Hematopoietic multipotent progenitor cell treated with erythropoietin and hydrocortisone succinate and interleukin-3 and kit ligand, for 15 days (in vitro differentiated cells): ENCODE measurements around the gene PLAC1.

Experiments used
- DNase-seq: peaks from one replicate; pipeline ENCODE4 v3.0.0-alpha.2; 2015; ENCODE audit warnings: low spot score

PLAC1 gene, protein sequence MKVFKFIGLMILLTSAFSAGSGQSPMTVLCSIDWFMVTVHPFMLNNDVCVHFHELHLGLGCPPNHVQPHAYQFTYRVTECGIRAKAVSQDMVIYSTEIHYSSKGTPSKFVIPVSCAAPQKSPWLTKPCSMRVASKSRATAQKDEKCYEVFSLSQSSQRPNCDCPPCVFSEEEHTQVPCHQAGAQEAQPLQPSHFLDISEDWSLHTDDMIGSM

GRCh38 chrX:134658002-134658759, at the start of gene PLAC1:
PLAC1 (minus strand) TSS chrX:134658471; CDS start chrX:134566682, 91,789 bp downstream.
- no peak for DNase-seq

- no peak for DNase-seq
Observed at GRCh38 chrX:134706138-134706537, 47.9 kb upstream of the PLAC1 start.

DNA sequence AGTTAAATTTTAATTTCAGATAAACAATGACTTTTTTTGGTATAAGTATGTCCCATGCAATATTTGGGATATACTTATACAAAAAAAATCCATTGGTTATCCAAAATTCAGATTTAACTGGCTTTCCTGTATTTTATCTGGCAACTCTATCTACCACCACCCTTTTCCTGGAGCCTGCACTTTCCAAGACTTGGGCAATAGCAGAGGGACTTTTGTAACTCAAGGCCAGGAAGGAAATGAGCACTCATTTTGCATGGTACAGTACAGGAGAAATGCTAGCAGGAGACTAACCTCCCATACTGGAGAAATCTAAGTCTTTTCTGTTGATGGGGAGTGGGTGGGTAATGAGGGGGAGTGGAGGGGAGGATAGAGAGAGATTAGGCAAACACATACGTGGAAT, 37.7 kb upstream of the PLAC1 start:
- no peak for DNase-seq

- DNase-seq: no peak
Observed at GRCh38 chrX:134694333-134695322, 36.4 kb upstream of the PLAC1 start.

DNA sequence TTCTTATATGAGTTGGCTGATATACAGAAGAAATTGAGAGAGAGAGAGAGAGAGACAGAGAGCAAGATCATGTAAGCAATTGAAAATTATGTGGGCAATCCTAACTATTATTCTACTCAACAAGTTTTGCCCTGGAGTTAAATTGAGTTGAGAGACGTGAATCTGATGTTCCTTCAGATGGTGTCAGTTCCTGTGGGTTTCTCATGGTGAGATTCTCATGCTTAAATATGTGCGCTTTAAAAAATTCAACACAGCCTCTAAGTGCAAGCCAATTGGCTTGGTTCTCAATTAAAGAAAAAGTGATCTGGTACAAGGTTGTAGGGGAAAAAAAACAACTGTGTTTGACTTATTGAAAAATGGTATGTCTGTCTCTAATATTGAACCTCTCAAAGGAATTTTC, 35.4 kb upstream of the PLAC1 start:
- DNase-seq: no peak

DNA sequence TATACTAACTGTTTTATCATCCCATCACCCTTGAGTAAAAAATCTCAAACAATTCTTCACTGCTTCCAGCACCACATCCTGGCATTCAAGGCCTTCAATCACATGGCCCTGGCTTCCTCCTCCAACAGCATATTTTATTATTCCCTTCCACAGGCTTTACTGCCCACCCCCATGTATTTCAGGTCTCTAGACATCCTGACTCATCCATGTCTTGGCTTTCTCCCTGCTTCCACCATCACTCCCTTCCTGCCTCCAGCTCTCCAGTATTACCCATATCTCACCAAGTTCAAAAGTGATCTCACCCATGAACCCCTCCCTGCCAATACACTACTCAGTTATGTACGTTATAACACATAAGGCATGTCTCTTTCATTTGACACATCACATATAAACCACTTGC, 34.7 kb upstream of the PLAC1 start:
- no peak for DNase-seq

DNA sequence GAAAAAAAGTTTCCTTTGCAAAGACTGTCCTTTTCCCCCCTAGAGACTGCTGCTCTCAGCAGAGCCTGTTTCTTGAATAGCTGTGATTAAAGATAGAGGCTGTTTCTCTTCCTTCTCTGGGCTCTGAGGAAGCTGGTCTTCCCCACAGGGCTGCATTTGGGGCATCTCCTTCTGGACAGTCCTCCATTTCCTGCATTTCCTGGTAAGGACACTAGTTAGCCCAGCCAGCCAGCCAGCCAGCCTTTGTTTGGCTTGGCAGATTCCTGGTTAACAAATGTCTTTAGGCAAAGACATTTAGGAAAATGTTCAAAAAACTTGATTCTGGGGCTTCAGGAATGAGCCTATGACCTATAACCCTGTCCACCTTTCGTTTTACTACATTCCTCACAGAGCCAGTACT, 34.0 kb upstream of the PLAC1 start:
- no peak for DNase-seq

- no peak for DNase-seq
Observed at GRCh38 chrX:134691453-134691852, 33.2 kb upstream of the PLAC1 start.

- no peak for DNase-seq
Observed at GRCh38 chrX:134688839-134689238, 30.6 kb upstream of the PLAC1 start.

- no peak for DNase-seq
Observed at GRCh38 chrX:134688031-134688823, 30.0 kb upstream of the PLAC1 start.

- DNase-seq: no peak
Observed at GRCh38 chrX:134685668-134686067, 27.4 kb upstream of the PLAC1 start.

DNA sequence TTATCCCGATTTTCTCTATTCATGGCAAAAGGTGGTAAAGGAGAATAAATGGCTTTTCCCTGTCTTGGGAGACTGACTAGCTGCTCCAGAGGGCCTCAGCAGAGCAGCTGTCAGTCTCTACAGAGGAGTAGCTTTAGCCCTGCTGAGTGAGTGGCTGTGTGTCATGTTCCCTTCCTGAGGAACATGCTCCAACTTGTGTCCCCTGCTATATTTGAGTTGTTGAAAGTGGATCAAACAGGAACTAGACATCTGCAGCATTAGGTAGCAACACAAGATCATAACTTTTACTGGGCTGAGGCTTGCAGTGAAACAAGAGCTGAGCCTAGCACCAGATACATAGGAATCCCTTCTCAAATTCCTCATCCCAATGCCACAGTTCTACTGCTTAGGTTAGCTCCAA, 26.7 kb upstream of the PLAC1 start:
- no peak for DNase-seq

DNA sequence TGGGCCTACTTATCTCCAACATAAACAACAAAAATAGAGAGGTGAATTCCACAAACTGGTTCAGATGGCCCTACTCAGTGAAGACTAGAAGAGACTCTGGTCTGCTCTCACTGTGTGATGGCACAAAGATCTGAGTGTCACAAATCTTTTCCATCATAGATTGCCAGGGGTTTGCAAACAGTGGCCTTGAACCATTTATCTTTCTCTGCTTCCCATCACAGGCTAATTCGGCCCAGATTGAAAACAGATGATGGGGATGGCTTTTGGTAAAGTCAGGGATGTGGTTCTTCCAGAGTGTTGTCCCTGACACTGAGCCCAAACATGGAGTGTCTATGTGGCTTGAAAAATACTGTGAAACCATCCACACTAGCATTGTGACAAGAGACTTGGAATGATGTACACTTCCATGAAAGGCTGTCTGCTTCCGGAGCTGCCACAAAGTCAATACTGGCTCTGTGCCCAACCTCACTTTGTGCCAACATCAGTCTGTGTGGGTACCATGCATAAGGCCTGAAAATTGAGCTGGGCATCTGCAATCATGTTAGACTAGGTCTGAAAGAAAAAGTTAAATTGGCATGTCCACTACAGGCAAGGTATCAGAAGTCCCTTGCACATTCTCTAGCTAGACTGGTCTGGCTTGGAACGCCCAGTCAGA, 25.2 kb upstream of the PLAC1 start:
- DNase-seq: no peak

- no peak for DNase-seq
Observed at GRCh38 chrX:134682081-134682480, 23.8 kb upstream of the PLAC1 start.

GRCh38 chrX:134679644-134680043, 21.4 kb upstream of the PLAC1 start:
- DNase-seq: no peak

DNA sequence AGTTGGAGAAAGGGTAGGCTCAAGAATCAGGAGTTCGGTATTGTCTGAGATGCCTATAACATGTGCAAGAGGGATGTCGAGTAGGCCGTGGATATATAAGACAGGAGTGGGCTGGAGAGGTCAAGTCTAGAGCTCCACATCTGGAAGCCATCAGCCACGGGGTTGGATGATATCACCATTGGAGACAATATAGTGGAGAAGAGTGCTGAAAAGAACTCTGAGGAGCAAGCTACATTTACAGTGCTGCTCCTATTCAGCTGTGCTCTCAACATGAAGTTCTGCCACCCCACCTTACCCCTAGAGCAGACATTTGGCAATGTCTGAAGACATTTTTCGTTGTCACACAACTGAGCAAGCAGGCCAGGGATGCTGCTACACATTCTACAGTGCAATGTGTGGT, 20.9 kb upstream of the PLAC1 start:
- DNase-seq: no peak

DNA sequence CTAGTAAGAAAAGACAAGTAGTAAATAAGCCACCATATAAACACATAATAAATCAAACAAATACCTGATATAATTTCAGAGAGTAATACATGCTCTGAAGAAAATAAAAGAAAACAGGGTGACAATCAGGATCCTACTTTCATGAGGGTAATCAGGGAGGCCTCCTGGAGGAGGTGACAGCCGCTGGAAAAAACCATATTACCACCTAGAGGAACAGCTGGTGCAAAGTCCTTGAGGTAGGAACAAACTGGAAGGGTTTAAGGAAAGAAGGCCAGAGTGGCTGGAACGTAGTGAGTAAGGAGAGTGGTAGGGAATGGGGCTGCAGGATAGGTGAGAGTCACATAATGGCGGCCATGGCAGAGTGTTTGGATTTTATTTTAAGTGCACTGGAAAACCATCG, 19.1 kb upstream of the PLAC1 start:
- DNase-seq: no peak

DNA sequence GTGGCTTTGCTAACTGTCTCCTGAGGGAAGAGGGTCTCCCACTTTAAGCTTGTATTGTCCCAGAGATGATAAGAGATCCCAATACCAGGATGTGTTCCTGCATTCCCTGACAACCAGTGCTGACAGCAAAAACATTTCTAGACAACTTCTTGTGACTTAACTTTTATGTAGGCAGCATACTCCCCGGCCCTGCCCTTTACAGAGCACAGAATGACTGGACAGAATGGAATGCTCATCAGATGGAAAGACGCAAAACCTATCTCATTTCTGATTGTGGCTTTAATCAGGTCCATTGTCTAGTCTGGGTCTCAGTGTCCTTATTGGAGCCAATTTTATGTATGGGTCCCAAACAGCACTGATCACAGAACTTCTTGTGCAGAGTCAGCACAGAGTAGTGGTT, 18.2 kb upstream of the PLAC1 start:
- DNase-seq: no peak

GRCh38 chrX:134673123-134673522, 14.9 kb upstream of the PLAC1 start:
- DNase-seq: no peak

DNA sequence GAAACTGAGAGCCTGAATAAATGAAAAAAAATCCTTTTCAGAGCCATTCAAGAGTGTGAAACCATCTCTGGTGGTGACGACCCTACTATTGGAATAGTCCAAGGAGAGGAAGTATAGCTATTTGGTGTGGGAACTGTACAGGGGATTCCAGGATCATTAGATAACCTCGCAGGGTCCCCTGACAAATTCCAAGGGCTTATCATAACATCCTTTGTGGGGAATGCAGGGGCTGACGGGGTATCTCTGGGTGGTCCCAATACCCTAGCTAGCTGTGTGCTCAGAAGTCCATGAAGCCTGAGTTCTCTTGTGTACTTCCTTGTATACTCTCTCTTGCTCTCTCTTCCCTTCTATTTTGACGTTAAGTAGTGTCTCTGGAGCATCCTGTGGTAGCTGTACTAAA, 13.8 kb upstream of the PLAC1 start:
- no peak for DNase-seq

GRCh38 chrX:134671294-134671693, 13.0 kb upstream of the PLAC1 start:
- DNase-seq: no peak
